Left lung (tissue), 10 donors: ENCODE results near the gene CCL5. TPM values are rescaled to one million over a fixed set of nuclear protein-coding genes. Genes with fewer than 3 reads are reported as not detected.

ENCODE experiments used
- ATAC-seq: fragments of 200-7000 bp; cut with Tn5 transposase; one replicate; pipeline ENCODE4 v1.9.1; 2020; ENCODE audit warnings: moderate library complexity
- DNase-seq, 4 donors: peaks; one replicate each; pipeline ENCODE4 v3.0.0-alpha.2; 2013 to 2020
- H3K27ac ChIP-seq, 2 donors: fragments of 200-600 bp; sonication (generic) in 1 of 2; one replicate each; pipeline versions ENCODE4 v1.5.0 to v1.8.0; 2020 to 2021
- H3K27me3 ChIP-seq, 2 donors: fragments of 200-600 bp; sonication (generic) in 1 of 2; one replicate each; pipeline versions ENCODE4 v1.5.0 to v1.8.0; 2020 to 2021
- H3K36me3 ChIP-seq, 2 donors: fragments of 200-600 bp; sonication (generic) in 1 of 2; one replicate each; pipeline versions ENCODE4 v1.5.0 to v1.8.0; 2020 to 2021
- H3K4me1 ChIP-seq, 2 donors: fragments of 200-600 bp; one replicate each; pipeline ENCODE4 v1.8.0; 2021
- H3K4me3 ChIP-seq, 2 donors: fragments of 200-600 bp; sonication (generic) in 1 of 2; one replicate each; pipeline versions ENCODE4 v1.5.0 to v1.8.0; 2020 to 2021; ENCODE audit warnings: mild to moderate bottlenecking in 1 of 2
- H3K9me3 ChIP-seq, 2 donors: fragments of 200-600 bp; sonication (generic) in 1 of 2; one replicate each; pipeline versions ENCODE4 v1.5.0 to v1.8.0; 2020 to 2021
- CTCF ChIP-seq, 2 donors: fragments of 200-600 bp; sonication (generic) in 1 of 2; IDR thresholded peaks; one replicate each; pipeline versions ENCODE4 v1.5.0 to v1.8.0; 2021; ENCODE audit warnings: antibody characterized with exemption in 2 of 2
- intact Hi-C, 2 donors: fragments of 100-400 bp; cut with DNase I; formaldehyde crosslinking; loops; one replicate each; pipeline versions ENCODE4 v1.11.2 to v1.14.2; 2022
- polyA plus RNA-seq, 6 donors: library from polyadenylated mRNA; unstranded; fragments of 120-200 nt; gene quantifications; one replicate each; pipeline ENCODE4 v1.2.1, GENCODE V29; 2013; ENCODE audit not compliant: insufficient read length in 6 of 6
- total RNA-seq, 2 donors: library from RNA; stranded (reverse); fragmentation: NEBNext Ultra II Directional; extraction: Animal tissue kit (Norgen Biotek cat#: 25700); gene quantifications; one replicate each; pipeline ENCODE4 v1.2.1, GENCODE V29; 2021
- donor health status: DM: no; HTN: yes; CAD: no.
- donor health status: DM: no; HTN: no; CAD: no.

Gene CCL5
- total and polyA plus RNA-seq, 8 donors: 2.9 to 12.4 (median 4.3) TPM

GRCh38 chr17:35906191-35906925, 26.2 kb upstream of the CCL5 start:
- H3K27ac ChIP-seq: no peak overlapping the region
- H3K27me3 ChIP-seq: no peaks in the 10 kb centered on the region
- no peaks in the 10 kb centered on the region for H3K9me3 ChIP-seq
- no peak for TF ChIP-seq CTCF (IDR thresholded peaks at IDR 0.05)
- no peak overlapping the region for H3K4me3 ChIP-seq
- no peaks in the 10 kb centered on the region for H3K36me3 ChIP-seq
- intact Hi-C loops: no loop called here
- DNase-seq (no peak), ATAC-seq (no peak)
- no peaks in the 10 kb centered on the region for H3K4me1 ChIP-seq

- Histone ChIP-seq H3K27me3 (no peaks in the 10 kb centered on the region), H3K4me3 (no peak overlapping the region), H3K9me3 (no peaks in the 10 kb centered on the region), H3K27ac (no peak overlapping the region), H3K36me3 (no peaks in the 10 kb centered on the region), H3K4me1 (peaks cover 0 to 4% of the 10 kb centered on the region in 2 donors)
- DNase-seq (no peak), ATAC-seq (no peak)
- TF ChIP-seq CTCF (IDR thresholded peaks at IDR 0.05): no peak
- intact Hi-C loops: no loop called here
Measured at GRCh38 chr17:35903451-35903850, 23.3 kb upstream of the CCL5 start.

DNA sequence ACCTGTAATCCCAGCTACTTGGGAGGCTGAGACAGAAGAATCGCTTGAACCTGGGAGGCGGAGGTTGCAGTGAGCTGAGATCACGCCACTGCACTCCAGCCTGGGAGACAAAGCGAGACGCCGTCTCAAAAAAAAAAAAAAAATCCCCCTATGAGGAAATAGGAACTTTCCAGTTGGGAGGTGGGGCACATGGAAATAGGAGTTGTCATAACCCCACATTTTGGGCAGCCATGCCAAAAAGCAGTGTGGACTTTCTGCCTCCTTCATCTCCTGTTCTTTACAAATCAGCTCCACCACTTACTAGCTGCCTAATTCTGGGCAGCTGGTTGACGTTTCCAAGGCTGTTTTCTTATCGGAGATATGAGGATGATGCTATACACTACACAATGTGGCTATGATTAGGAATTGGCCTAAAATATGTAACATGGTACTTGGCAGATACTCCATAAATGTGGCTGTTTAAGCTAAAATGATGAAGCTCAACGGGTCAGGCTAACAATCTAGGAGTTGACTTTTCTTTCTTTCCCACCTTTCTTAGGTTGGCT, 21.5 kb upstream of the CCL5 start:
- no peak overlapping the region for H3K4me3 ChIP-seq
- intact Hi-C loops: no loop called here
- no peak for DNase-seq
- no peak overlapping the region for H3K27ac ChIP-seq
- no peak for TF ChIP-seq CTCF (IDR thresholded peaks at IDR 0.05)
- no peaks in the 10 kb centered on the region for H3K9me3 ChIP-seq
- no peaks in the 10 kb centered on the region for H3K36me3 ChIP-seq
- no peak for ATAC-seq
- H3K27me3 ChIP-seq: no peaks in the 10 kb centered on the region
- peaks cover 0 to 12% of the 10 kb centered on the region in 2 donors for H3K4me1 ChIP-seq

DNA sequence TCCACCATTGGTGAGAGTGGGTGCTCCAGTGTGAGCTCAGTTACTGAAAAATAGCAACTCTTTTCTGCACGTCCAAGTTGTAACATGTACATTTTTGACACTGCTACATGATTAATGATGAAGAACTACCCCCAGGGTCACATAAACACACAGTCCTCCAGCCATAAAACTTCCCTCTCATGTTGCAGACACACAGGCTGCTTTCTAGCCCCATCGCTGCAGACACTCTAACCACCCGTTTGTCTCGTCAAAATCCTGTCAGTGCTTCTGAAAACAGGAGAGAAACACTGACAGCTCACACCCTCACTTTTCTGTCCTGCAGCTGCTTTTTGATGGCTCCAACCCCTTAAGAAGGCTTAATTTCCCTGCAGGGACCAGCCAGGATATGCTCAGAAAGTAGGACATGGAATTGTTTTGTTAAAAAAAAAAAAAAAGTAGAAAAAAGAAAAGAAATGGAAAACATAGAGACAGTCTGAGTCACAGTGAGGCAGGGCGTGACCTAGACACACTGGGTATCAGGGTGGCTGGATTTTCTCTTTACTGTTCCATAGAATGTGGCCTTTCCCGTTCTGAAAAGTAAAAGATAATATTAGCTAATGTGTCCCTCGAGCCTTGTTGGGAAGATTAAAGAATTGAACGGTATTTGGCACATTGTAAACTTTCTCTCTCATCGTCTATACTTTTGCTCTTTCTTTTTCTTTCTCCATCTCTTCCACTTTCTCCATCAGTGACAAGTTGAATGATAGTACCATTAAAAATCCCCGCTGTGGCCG, 20.7 kb upstream of the CCL5 start:
- H3K4me3 ChIP-seq: no peak overlapping the region
- peaks cover 0 to 20% of the 10 kb centered on the region in 2 donors for H3K4me1 ChIP-seq
- DNase-seq (no peak), ATAC-seq (no peak)
- H3K36me3 ChIP-seq: no peaks in the 10 kb centered on the region
- no peak for TF ChIP-seq CTCF (IDR thresholded peaks at IDR 0.05)
- intact Hi-C loops: no loop called here
- H3K27ac ChIP-seq: no peak overlapping the region
- no peaks in the 10 kb centered on the region for H3K27me3 ChIP-seq
- H3K9me3 ChIP-seq: no peaks in the 10 kb centered on the region

- H3K36me3 ChIP-seq: no peaks in the 10 kb centered on the region
- intact Hi-C loops: no loop called here
- no peaks in the 10 kb centered on the region for H3K27me3 ChIP-seq
- no peak overlapping the region for H3K27ac ChIP-seq
- no peak overlapping the region for H3K4me3 ChIP-seq
- no peaks in the 10 kb centered on the region for H3K9me3 ChIP-seq
- DNase-seq (no peak), ATAC-seq (no peak)
- peaks cover 0 to 22% of the 10 kb centered on the region in 2 donors for H3K4me1 ChIP-seq
- TF ChIP-seq CTCF (IDR thresholded peaks at IDR 0.05): no peak
Measured at GRCh38 chr17:35900280-35900679, 20.1 kb upstream of the CCL5 start.
